ENCODE measurements around the gene ROCK1.

Gene ROCK1

DNA sequence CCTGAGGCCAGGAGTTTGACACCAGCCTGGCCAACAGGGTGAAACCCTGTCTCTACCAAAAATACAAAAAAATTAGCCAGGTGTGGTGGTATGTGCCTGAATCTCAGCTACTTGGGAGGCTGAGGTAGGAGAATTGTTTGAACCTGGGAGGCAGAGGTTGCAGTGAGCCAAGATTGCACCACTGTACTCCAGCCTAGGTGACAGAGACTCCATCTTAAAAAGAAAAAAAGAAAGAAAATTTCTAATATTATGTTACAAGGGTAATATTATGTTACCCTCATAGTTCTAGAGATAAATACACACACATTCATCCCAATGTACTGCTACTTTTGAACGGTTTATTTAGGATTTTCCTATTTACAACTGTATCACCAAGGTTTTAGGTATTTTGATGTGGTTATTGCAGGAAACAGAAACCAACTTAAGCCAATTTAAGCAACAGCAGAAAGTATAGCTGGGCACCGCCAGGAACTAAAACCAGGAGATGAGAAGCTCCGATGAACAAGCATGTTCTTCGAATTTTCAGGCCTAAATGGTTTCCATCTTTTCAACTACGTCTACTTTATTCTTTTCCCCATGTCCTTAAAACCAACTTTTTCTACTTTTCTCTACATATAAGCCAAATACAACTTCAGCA lies 11.8 kb upstream of the ROCK1 start:
- Histone ChIP-seq H3K27ac (ENCODE audit: low read depth, low read length) (no peak overlapping the region), H3K27me3 (ENCODE audit: insufficient read depth, low read length) (no peaks in the 10 kb centered on the region), H3K9me3 (ENCODE audit: insufficient read depth, low read depth, low read length) (no peaks in the 10 kb centered on the region), H3K9ac (ENCODE audit: low read depth, low read length) (no peak overlapping the region), H3K4me1 (ENCODE audit: insufficient read depth, low read length) (no peaks in the 10 kb centered on the region), H3K36me3 (ENCODE audit: insufficient read depth, low read length) (no peaks in the 10 kb centered on the region), H3K4me3 (ENCODE audit: low read length) (no peak overlapping the region)
- WGBS = 94% methylated on average over 4 of the region's 5 CpGs

DNA sequence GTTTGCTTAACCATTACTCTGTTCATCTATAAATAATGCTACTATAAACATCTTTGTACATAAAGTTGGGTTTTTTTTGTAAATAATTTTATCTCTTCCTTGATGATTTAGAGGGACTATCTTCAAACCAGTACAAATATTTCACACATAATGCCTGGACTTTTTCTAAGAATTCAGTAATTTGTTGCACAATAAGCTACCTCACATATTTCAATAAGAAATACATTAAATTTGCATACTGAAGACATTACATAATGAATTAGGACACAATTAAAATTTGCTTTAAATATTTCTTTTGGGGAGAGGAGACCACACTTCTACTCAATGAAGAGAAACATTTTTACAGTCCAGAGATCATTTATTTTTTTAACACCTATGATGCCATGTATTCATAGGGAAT lies 7.2 kb upstream of the ROCK1 start:
- H3K27ac ChIP-seq (ENCODE audit: low read depth, low read length) = no peak overlapping the region

DNA sequence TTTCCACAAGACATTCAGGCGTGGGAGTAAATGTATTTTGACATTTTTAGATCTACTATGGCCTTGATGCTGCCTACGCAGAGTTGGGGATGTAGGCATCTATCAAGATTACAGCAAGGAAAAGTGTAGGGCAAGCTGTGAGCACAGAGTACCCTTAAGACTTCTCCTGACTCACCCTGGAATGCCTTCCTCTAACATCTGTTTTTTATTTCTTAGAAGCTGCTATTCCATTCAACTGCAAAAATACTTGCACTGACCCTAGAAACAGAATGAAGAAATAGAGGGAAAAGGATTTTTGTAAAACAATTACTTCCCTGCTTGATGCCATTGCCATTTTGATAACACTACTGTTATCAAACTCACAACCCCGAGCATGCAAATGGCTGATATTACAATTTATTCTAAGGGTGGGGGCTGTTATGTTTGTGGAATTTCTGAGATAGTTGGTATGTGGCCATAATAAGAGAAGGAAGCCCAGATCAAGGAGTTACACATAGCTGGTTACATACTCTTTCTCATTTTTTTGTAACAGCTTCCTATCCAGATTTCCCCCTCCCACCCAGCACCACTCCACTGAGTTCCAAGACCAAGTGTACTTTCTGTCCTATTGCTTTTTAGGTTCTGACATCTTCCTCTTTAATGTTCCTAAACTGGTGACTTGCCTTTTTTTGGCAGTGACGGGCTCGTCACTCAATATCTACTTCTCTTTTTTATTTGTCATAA lies 6.0 kb upstream of the ROCK1 start:
- Histone ChIP-seq H3K27me3 (ENCODE audit: insufficient read depth, low read length) (peaks cover 10% of the 10 kb centered on the region), H3K4me3 (ENCODE audit: low read length) (no peak overlapping the region), H3K9me3 (ENCODE audit: insufficient read depth, low read depth, low read length) (no peaks in the 10 kb centered on the region), H3K36me3 (ENCODE audit: insufficient read depth, low read length) (no peaks in the 10 kb centered on the region), H3K9ac (ENCODE audit: low read depth, low read length) (no peak overlapping the region), H3K4me1 (ENCODE audit: insufficient read depth, low read length) (peaks cover 24% of the 10 kb centered on the region), H3K27ac (ENCODE audit: low read depth, low read length) (no peak overlapping the region; the same call in 1 of the 2 replicates)
- WGBS = 76% methylated on average over 4 of the region's 5 CpGs

More for the DNA sequence above, 7.2 kb upstream of the ROCK1 start:
- Histone ChIP-seq H3K4me1 (ENCODE audit: insufficient read depth, low read length) (peaks cover 23% of the 10 kb centered on the region), H3K27me3 (ENCODE audit: insufficient read depth, low read length) (no peaks in the 10 kb centered on the region), H3K9me3 (ENCODE audit: insufficient read depth, low read depth, low read length) (no peaks in the 10 kb centered on the region), H3K36me3 (ENCODE audit: insufficient read depth, low read length) (no peaks in the 10 kb centered on the region), H3K9ac (ENCODE audit: low read depth, low read length) (no peak overlapping the region), H3K4me3 (ENCODE audit: low read length) (no peak overlapping the region)

DNA sequence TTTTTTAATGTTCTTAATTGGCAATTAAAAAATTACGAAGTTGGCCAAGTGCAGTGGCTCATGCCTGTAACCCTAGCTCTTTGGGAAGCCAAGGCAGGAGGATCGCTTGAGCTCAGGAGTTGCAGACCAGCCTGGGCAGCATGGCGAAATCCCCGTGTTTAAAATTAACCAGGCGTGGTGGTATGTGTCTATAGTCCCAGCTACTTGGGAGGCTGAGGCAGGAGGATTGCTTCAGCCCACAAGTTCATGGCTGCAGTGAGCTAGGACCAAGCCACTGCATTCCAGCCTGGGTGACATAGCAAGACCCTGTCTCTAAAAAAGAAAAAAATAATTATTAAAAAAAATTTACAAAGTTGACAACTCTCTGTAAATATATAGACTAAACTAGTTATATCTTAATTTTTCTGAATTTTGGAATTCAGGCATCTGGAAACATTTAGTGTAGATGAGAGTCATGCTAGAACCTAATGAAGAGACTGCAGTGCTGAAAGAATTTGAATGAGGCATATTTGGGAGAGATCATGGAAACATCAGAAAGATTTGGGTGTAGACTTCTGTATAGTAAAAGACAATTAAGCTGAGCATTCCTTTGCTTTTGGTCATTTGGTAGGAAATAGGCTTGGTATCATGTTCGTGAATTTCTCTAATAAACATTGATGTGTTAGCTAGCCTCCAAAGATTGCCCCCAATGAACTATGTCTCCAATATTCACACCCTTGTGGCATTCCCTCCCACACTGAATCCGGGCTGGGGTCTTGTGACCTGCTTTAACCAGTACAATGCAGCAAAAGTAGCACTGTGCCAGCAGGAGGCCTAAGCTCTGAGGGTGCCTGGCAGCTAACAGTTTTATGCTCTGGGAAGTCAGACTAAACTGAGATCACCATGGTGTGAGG lies 4.2 kb upstream of the ROCK1 start:
- Histone ChIP-seq H3K4me3 (ENCODE audit: low read length) (no peak overlapping the region), H3K9me3 (ENCODE audit: insufficient read depth, low read depth, low read length) (no peaks in the 10 kb centered on the region), H3K9ac (ENCODE audit: low read depth, low read length) (no peak overlapping the region), H3K4me1 (ENCODE audit: insufficient read depth, low read length) (peaks cover 28% of the 10 kb centered on the region), H3K27me3 (ENCODE audit: insufficient read depth, low read length) (peaks cover 13% of the 10 kb centered on the region), H3K36me3 (ENCODE audit: insufficient read depth, low read length) (no peaks in the 10 kb centered on the region), H3K27ac (ENCODE audit: low read depth, low read length) (no peak overlapping the region)
- 84% methylated on average over 7 of the region's 7 CpGs for WGBS

DNA sequence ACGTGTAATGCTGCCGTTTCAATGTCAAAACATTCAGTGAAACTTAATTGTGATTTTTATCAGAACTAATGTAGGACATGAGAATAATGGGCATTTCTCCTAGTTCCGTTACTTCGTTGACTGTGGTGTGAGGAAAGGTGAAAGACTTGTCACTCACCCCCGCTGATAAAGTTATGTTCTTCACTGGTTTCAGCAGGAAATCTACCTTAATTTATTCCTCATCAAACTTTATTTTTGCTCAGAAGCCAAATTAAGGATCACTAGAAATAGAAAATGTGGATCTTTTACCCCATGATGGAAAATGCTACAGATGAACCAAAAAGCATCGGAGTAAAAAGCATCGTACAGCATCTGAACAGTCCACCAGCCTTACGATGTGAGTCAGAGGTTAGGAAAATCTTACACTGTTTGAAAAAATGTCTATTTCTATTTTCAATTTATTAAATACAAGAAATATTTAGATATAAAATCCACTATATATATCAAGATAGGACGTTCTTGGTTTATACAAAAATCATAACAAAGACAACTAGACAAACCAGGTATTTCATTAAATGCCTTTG lies 1.0 kb upstream of the ROCK1 start:
- no peaks in the 10 kb centered on the region for H3K9me3 ChIP-seq (ENCODE audit: insufficient read depth, low read depth, low read length)
- H3K4me3 ChIP-seq (ENCODE audit: low read length) = peak overlapping the region; percentile 73
- WGBS = 46% methylated on average over 6 of the region's 9 CpGs
- no peaks in the 10 kb centered on the region for H3K36me3 ChIP-seq (ENCODE audit: insufficient read depth, low read length)
- H3K4me1 ChIP-seq (ENCODE audit: insufficient read depth, low read length) = peaks cover 38% of the 10 kb centered on the region
- H3K27me3 ChIP-seq (ENCODE audit: insufficient read depth, low read length) = peaks cover 13% of the 10 kb centered on the region
- peak overlapping the region; percentile 61; the same call in 1 of the 2 replicates for H3K9ac ChIP-seq (ENCODE audit: low read depth, low read length)
- no peak overlapping the region for H3K27ac ChIP-seq (ENCODE audit: low read depth, low read length)

DNA sequence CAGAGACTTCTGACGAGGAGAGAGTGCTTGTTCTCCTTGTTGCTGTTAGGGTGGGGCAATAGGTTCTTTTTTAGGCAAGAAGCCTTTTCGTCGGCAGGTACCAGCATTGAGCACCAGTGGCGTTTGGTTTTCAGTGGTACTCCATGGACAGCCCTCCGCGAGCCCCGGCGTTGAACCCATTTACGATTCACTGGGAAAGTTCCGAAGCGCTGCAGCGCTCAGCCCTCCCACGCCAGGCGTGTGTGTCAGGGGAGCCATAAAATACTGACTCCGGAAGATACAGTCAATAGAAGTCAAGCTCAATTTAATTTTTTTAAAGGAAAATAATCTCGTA lies 494 bp upstream of the ROCK1 start:
- WGBS = 2% methylated on average over 16 of the region's 16 CpGs
- Histone ChIP-seq H3K36me3 (ENCODE audit: insufficient read depth, low read length) (no peaks in the 10 kb centered on the region), H3K9ac (ENCODE audit: low read depth, low read length) (peak overlapping the region; percentile 61), H3K27me3 (ENCODE audit: insufficient read depth, low read length) (peaks cover 13% of the 10 kb centered on the region), H3K27ac (ENCODE audit: low read depth, low read length) (peak overlapping the region; percentile 65; the same call in 1 of the 2 replicates), H3K9me3 (ENCODE audit: insufficient read depth, low read depth, low read length) (no peaks in the 10 kb centered on the region), H3K4me1 (ENCODE audit: insufficient read depth, low read length) (peaks cover 34% of the 10 kb centered on the region), H3K4me3 (ENCODE audit: low read length) (peak overlapping the region; percentile 73)

DNA sequence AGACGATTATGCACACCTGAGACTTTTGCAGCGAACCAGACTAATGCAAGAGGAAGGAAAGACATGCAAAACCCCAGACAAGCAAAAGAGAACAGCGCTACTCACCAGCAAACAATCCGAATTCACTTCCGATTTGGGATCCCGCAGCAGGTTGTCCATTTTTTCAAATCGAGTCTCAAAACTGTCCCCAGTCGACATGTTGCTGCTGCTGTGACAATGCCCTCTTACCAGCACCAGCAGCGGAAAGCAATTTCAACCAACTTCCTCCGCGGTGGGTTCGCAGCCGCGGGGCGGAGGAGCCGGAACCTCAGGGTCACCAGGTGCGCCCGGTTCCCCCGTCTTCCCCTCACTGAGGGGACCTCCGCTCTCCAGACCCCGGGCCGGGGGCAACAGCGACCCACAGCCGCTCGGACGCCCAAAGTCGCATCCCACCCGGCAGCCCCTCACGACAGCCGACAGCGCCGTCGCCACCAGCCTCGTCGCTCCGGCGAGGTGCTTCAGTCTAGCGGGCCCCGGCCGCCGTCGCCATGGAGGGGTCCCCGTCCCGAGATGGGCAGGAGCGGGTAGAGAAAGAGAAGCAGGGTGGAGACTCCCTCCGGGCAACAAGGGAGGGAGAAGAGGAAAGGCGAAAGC lies 784 bp downstream of the ROCK1 start:
- Histone ChIP-seq H3K27me3 (ENCODE audit: insufficient read depth, low read length) (peaks cover 13% of the 10 kb centered on the region), H3K27ac (ENCODE audit: low read depth, low read length) (peak overlapping the region; percentile 85), H3K9me3 (ENCODE audit: insufficient read depth, low read depth, low read length) (no peaks in the 10 kb centered on the region), H3K4me3 (ENCODE audit: low read length) (peak overlapping the region; percentile 96), H3K36me3 (ENCODE audit: insufficient read depth, low read length) (no peaks in the 10 kb centered on the region), H3K9ac (ENCODE audit: low read depth, low read length) (peak overlapping the region; percentile 93), H3K4me1 (ENCODE audit: insufficient read depth, low read length) (peaks cover 21% of the 10 kb centered on the region)
- under 1% methylated on average over 47 of the region's 47 CpGs for WGBS

DNA sequence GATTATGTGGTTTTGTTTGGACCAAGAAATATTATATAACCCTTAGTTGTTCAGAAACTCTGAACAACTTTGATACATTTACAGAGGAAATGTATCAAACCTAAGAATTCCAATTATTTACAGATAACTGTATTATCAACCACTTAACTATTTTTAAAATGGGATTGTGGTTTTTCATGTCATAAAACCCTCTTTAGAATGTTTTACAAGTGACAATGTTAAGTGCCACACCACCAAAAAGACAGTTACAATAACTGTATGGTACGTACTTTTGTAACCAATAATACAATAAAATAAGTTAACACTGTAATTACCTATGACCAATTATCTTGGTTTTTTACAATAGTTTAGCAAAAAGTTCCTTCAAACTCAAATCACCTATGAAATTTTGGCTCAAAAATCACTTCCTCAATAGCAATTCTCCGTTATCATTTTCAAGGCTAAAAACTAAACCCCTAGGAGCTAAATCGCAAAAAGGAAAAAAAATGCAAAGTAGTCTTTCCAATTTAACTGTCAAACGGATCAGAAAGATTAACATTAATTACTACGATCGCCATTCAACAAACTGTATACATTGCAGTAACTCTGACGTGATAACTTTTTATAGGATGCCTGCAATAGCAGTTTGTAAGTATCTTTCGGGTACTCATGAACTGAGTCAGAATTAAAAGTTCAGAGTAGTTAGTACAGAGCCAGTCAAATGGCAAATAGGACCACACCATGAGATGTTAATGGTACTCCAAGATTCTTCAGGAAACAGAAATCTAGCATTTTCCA lies 1.5 kb downstream of the ROCK1 start:
- peak overlapping the region; percentile 96 for H3K4me3 ChIP-seq (ENCODE audit: low read length)
- no peak overlapping the region for H3K27ac ChIP-seq (ENCODE audit: low read depth, low read length)
- peak overlapping the region; percentile 93 for H3K9ac ChIP-seq (ENCODE audit: low read depth, low read length)
- 5% methylated on average over 7 of the region's 8 CpGs for WGBS
- H3K4me1 ChIP-seq (ENCODE audit: insufficient read depth, low read length) = peaks cover 20% of the 10 kb centered on the region
- peaks cover 13% of the 10 kb centered on the region for H3K27me3 ChIP-seq (ENCODE audit: insufficient read depth, low read length)
- H3K9me3 ChIP-seq (ENCODE audit: insufficient read depth, low read depth, low read length) = no peaks in the 10 kb centered on the region
- H3K36me3 ChIP-seq (ENCODE audit: insufficient read depth, low read length) = no peaks in the 10 kb centered on the region

DNA sequence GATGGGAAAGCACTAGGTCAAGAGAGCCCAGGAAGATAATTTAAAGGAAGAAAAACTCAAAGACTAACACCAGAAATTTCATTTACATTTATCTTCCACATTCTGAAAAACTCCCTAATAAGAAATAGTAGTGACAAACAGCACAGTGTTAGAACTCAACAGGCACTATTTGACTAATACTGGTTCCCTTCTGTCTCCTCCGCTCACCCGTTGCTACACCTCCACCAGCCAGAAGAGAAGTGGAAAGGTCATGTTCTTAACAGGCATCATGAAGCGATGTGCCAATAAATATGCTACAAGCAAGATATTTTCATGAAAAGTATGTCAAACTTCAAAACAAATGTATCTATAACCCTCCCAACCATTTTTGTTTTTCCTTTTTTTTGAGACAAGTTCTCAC lies 5.7 kb downstream of the ROCK1 start:
- Histone ChIP-seq H3K9ac (ENCODE audit: low read depth, low read length) (no peak overlapping the region), H3K4me1 (ENCODE audit: insufficient read depth, low read length) (peaks cover 21% of the 10 kb centered on the region), H3K27ac (ENCODE audit: low read depth, low read length) (no peak overlapping the region), H3K9me3 (ENCODE audit: insufficient read depth, low read depth, low read length) (no peaks in the 10 kb centered on the region), H3K4me3 (ENCODE audit: low read length) (no peak overlapping the region), H3K27me3 (ENCODE audit: insufficient read depth, low read length) (no peaks in the 10 kb centered on the region), H3K36me3 (ENCODE audit: insufficient read depth, low read length) (no peaks in the 10 kb centered on the region)
- WGBS = 96% methylated on average over 3 of the region's 3 CpGs

DNA sequence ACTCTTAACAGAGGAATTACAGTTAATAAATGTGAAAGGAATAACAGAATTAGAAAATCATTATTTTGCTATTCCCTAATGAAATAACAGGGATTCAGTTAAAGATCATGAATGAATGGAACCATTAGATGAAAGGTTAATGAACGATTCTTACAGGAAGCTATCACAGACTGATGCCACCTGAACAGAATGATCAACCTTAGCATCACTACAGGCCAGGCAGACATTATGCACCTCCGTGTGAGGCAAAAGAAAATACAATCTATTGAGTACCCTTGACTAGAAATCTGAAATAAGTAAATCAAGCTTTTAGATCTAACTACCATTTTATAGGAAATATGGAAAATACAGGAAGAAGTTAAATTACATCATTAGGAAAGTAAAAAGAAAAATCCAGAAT lies 10.4 kb downstream of the ROCK1 start:
- H3K9me3 ChIP-seq (ENCODE audit: insufficient read depth, low read depth, low read length) = no peaks in the 10 kb centered on the region
- no peaks in the 10 kb centered on the region for H3K27me3 ChIP-seq (ENCODE audit: insufficient read depth, low read length)
- H3K27ac ChIP-seq (ENCODE audit: low read depth, low read length) = no peak overlapping the region
- no peak overlapping the region for H3K4me3 ChIP-seq (ENCODE audit: low read length)
- H3K4me1 ChIP-seq (ENCODE audit: insufficient read depth, low read length) = peaks cover 11% of the 10 kb centered on the region; the same call in 1 of the 2 replicates
- H3K9ac ChIP-seq (ENCODE audit: low read depth, low read length) = no peak overlapping the region
- 87% methylated on average over 2 of the region's 2 CpGs for WGBS
- no peaks in the 10 kb centered on the region for H3K36me3 ChIP-seq (ENCODE audit: insufficient read depth, low read length)

Measured in HUES64 (cell line).